Tibial nerve (tissue), 4 donors: Measurements from ENCODE around the gene NTN5. TPM values are rescaled to one million over a fixed set of nuclear protein-coding genes. Genes with fewer than 3 reads are reported as not detected.

ENCODE experiments used
- DNase-seq, 2 donors: peaks; one replicate each; pipeline ENCODE4 v3.0.0-alpha.2; 2019; ENCODE audit warnings: low spot score in 2 of 2
- H3K27ac ChIP-seq, 4 donors: fragments of 200-600 bp; sonication (generic) in 3 of 4; one replicate each; pipeline ENCODE4 v1.5.1; 2017 to 2019; ENCODE audit warnings: mild to moderate bottlenecking in 1 of 4
- H3K27me3 ChIP-seq, 2 donors: fragments of 200-600 bp; sonication (generic) in 1 of 2; one replicate each; pipeline versions ENCODE4 v1.5.1 to v1.6.0; 2017 to 2019
- H3K36me3 ChIP-seq, 3 donors: fragments of 200-600 bp; sonication (generic); one replicate each; pipeline ENCODE4 v1.5.1; 2018 to 2019
- H3K4me1 ChIP-seq, 4 donors: fragments of 200-600 bp; sonication (generic) in 3 of 4; one replicate each; pipeline ENCODE4 v1.5.1; 2017 to 2019
- H3K4me3 ChIP-seq, 4 donors: fragments of 200-600 bp; sonication (generic) in 3 of 4; one replicate each; pipeline ENCODE4 v1.5.1; 2017 to 2019; ENCODE audit warnings: mild to moderate bottlenecking in 1 of 4, moderate library complexity in 1 of 4
- H3K9me3 ChIP-seq, 4 donors: fragments of 200-600 bp; sonication (generic) in 3 of 4; one replicate each; pipeline ENCODE4 v1.5.1; 2017 to 2019
- CTCF ChIP-seq, 5 experiments: fragments of 200-600 bp in 3 of 5; fragments of 450-650 bp in 2 of 5; sonication (generic) in 3 of 5; IDR thresholded peaks; one replicate each; pipeline ENCODE4 v1.5.1; 2016 to 2019; ENCODE audit warnings: antibody characterized with exemption in 5 of 5, mild to moderate bottlenecking in 3 of 5, moderate library complexity in 2 of 5
- EP300 ChIP-seq, 2 donors: sonication (generic); formaldehyde crosslinking; IDR thresholded peaks; one replicate each; pipeline ENCODE4 v1.6.1; 2017; ENCODE audit warnings: antibody characterized with exemption in 2 of 2, mild to moderate bottlenecking in 1 of 2
- POLR2A ChIP-seq, 2 donors: fragments of 450-650 bp; IDR thresholded peaks; one replicate each; pipeline ENCODE4 v1.6.1; 2017; ENCODE audit warnings: antibody characterized with exemption in 2 of 2, mild to moderate bottlenecking in 2 of 2, moderate library complexity in 2 of 2
- WGBS, 2 donors: methylation state at CpG; one replicate each; pipeline ENCODE4 v1.1.5; 2018; 5-methylcytosine and 5-hydroxymethylcytosine counted together
- total RNA-seq, 4 donors: library from RNA; depleted of rRNA; stranded (reverse); fragments of >200 nt; gene quantifications; one replicate each; pipeline ENCODE4 v1.1.0, GENCODE V29; 2016

Gene NTN5
- total RNA-seq, 4 donors from 2014 or later = 0.78 to 6.9 (median 2.2) TPM

GRCh38 chr19:48708471-48708870 lies 35.7 kb upstream of the NTN5 start:
- Histone ChIP-seq H3K9me3 (peaks cover 0 to 10% (median 0%) of the 10 kb centered on the region in 4 donors), H3K4me1 (peaks cover 0 to 9% (median 6%) of the 10 kb centered on the region in 4 donors), H3K36me3 (peaks cover 0 to 36% (median 0%) of the 10 kb centered on the region in 3 donors), H3K27ac (no peak overlapping the region), H3K4me3 (no peak overlapping the region), H3K27me3 (no peaks in the 10 kb centered on the region)
- no peak for DNase-seq
- TF ChIP-seq POLR2A (IDR thresholded peaks at IDR 0.05) (no peak), CTCF (IDR thresholded peaks at IDR 0.05) (no peak), EP300 (IDR thresholded peaks at IDR 0.05) (no peak)
- WGBS, 2 donors = 47 to 51% methylated on average over 11 of the region's 11 CpGs

GRCh38 chr19:48705431-48705830 lies 32.6 kb upstream of the NTN5 start:
- H3K4me1 ChIP-seq = no peaks in the 10 kb centered on the region
- no peaks in the 10 kb centered on the region for H3K27me3 ChIP-seq
- no peak overlapping the region for H3K27ac ChIP-seq
- no peak for DNase-seq
- TF ChIP-seq POLR2A (IDR thresholded peaks at IDR 0.05) (no peak), CTCF (IDR thresholded peaks at IDR 0.05) (no peak)
- no peaks in the 10 kb centered on the region for H3K9me3 ChIP-seq
- no peak overlapping the region for H3K4me3 ChIP-seq
- 41 to 49% methylated on average over 2 of the region's 2 CpGs for WGBS, 2 donors
- H3K36me3 ChIP-seq = peaks cover 0 to 47% (median 0%) of the 10 kb centered on the region in 3 donors

- Histone ChIP-seq H3K4me3 (no peak overlapping the region), H3K9me3 (no peaks in the 10 kb centered on the region), H3K36me3 (peaks cover 0 to 47% (median 0%) of the 10 kb centered on the region in 3 donors), H3K27me3 (no peaks in the 10 kb centered on the region), H3K27ac (no peak overlapping the region), H3K4me1 (no peaks in the 10 kb centered on the region)
- DNase-seq = no peak
- 97 to 98% methylated on average over 21 to 22 of the region's 23 CpGs for WGBS, 2 donors
- no peak for TF ChIP-seq EP300 (IDR thresholded peaks at IDR 0.05)
- no peak for TF ChIP-seq CTCF (IDR thresholded peaks at IDR 0.05)
- no peak for TF ChIP-seq POLR2A (IDR thresholded peaks at IDR 0.05)
Measured at GRCh38 chr19:48703316-48703715, 30.5 kb upstream of the NTN5 start.

GRCh38 chr19:48702701-48703100 lies 29.9 kb upstream of the NTN5 start:
- no peak overlapping the region for H3K4me3 ChIP-seq
- H3K27me3 ChIP-seq = no peaks in the 10 kb centered on the region
- no peaks in the 10 kb centered on the region for H3K9me3 ChIP-seq
- DNase-seq = no peak
- no peaks in the 10 kb centered on the region for H3K4me1 ChIP-seq
- no peak for TF ChIP-seq EP300 (IDR thresholded peaks at IDR 0.05)
- TF ChIP-seq CTCF (IDR thresholded peaks at IDR 0.05) = no peak
- TF ChIP-seq POLR2A (IDR thresholded peaks at IDR 0.05) = no peak
- H3K27ac ChIP-seq = no peak overlapping the region
- WGBS, 2 donors = 90 to 94% methylated on average over 13 of the region's 13 CpGs
- H3K36me3 ChIP-seq = peaks cover 0 to 47% (median 0%) of the 10 kb centered on the region in 3 donors

GRCh38 chr19:48698046-48698445 lies 25.2 kb upstream of the NTN5 start:
- Histone ChIP-seq H3K4me3 (no peak overlapping the region), H3K36me3 (peaks cover 0 to 22% (median 0%) of the 10 kb centered on the region in 3 donors), H3K4me1 (peaks cover 0 to 12% (median 2%) of the 10 kb centered on the region in 4 donors), H3K27ac (no peak overlapping the region), H3K27me3 (peaks cover 0 to 21% of the 10 kb centered on the region in 2 donors), H3K9me3 (no peaks in the 10 kb centered on the region)
- DNase-seq = no peak
- TF ChIP-seq EP300 (IDR thresholded peaks at IDR 0.05) (no peak), CTCF (IDR thresholded peaks at IDR 0.05) (no peak), POLR2A (IDR thresholded peaks at IDR 0.05) (no peak)
- WGBS, 2 donors = 51 to 56% methylated on average over 4 of the region's 4 CpGs
